HG03460 (cell line): Measurements from ENCODE around the gene OR4M2.
"Not testable (repeated sequence)": the region's sequence is repeated elsewhere in the genome, so short reads cannot be mapped to it uniquely, and the experiment has no call there.

ENCODE experiments used
- ATAC-seq: cut with Tn5 transposase; IDR thresholded peaks from one replicate; pipeline ENCODE4 v1.9.1; 2021; ENCODE audit not compliant: unreplicated experiment

Gene OR4M2, protein sequence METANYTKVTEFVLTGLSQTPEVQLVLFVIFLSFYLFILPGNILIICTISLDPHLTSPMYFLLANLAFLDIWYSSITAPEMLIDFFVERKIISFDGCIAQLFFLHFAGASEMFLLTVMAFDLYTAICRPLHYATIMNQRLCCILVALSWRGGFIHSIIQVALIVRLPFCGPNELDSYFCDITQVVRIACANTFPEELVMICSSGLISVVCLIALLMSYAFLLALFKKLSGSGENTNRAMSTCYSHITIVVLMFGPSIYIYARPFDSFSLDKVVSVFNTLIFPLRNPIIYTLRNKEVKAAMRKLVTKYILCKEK

DNA sequence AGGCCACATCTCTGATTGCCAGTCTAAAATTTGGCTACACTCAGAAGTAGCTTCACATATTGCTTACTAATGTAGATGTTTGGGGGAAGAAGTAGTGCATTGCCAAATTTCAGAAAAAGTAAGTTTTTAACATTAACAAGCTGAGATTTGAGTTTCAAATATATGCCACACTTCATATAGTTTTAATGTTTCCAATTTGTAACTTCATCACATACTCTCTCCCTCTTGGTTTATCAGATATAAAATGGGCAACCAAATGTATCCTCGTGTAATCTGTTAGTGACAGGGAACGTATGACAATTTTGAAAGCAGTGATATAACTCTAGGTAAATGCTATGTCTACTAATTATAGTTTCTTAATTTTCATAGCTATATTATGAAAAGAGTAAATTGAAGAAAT lies at the start of gene OR4M2:
OR4M2 (plus strand) TSS at position 301 of the 400 bp plus-strand sequence; CDS start at position 399, 98 bp downstream.
- ATAC-seq: not testable (repeated sequence)

DNA sequence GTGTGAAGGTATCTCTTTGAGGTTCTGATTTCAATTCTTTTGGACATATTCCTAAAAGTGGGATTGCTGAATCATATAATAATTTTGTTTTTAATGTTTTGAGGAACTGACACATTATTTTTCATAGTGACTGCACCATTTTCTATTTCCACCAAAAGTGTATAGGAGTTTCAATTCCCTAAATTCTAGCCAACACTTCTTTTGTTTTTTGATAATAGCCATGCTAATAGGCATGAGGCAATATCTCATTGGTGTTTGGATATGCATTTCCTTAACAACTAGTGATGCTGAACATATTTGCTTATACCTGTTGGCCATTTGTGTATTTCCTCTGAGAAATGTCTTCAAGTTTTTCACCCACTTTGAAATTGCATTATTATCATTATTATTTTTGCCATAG lies 11.1 kb upstream of the OR4M2 start:
- not testable (repeated sequence) for ATAC-seq

DNA sequence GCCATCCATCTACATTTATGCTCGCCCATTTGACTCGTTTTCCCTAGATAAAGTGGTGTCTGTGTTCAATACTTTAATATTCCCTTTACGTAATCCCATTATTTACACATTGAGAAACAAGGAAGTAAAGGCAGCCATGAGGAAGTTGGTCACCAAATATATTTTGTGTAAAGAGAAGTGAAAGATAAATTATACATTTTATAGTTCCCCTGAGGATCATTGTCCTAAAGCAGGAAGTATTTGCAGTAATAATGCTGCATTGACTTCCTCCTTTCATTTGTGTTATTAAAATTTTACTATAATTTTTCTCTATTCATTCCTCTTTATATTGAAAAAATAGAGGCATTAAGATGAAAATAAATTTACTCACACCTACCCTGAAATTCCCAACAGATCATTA lies 1.1 kb downstream of the OR4M2 start:
- ATAC-seq: not testable (repeated sequence)

DNA sequence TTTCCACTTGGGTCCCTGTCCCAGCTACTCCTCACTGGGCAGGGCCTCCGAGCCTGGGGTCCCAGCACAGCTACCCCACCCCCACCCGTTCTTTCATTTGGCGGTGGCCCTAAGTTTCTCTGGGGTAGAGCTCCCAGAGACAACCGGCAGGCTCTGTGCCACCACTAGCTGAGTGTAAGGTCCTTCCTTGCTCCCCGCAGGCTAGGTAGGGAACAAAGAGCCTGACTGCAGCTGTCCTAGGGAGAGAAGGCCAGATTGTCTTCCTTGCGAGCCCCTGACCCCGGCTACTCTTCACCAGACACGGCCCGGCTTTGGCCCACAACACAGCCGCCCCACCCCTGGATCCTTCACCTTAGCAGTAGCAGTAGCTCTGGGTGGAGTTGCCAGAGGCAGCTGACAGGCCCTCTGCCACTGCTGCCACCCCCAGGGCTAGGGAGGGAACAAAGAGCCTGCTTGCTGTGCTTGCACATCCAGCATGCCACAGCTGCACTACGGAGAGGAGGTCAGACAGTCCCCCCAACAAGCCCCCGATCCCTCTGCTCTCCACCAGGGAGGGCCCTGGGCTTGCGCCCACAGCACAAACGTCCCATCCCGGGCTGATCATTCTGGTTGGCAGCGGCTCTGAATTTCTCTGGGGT lies 18.4 kb downstream of the OR4M2 start:
- ATAC-seq: not testable (repeated sequence)

DNA sequence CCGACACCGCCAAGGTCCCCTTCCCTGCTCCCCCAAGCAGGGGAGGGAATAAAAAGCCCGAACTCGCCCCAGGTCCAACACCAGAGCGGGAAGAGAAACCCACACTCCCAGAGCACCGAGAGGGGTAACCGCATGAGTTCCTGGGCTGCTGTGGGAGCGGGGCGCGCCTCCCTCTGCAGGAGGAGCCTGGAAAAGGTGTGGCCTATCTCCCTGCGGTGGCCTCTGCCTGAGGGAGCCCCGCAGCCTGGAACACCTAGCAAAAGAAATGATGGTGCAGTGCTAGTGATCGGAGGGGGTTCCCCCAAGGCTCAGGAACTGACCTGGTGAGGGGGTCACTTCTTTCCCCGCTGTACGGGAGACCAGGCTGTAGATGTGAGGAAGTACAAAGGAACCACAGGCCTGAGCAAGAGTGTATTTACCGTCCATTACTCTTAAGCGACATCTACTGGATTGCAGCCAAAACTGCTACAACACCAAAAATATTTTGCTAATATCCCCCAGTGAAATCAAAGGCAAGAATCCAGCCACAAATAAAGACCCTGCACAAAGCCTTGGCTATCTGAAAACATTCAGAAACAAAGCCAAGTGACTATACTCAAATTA lies 19.1 kb downstream of the OR4M2 start:
- ATAC-seq: peak; percentile 76

DNA sequence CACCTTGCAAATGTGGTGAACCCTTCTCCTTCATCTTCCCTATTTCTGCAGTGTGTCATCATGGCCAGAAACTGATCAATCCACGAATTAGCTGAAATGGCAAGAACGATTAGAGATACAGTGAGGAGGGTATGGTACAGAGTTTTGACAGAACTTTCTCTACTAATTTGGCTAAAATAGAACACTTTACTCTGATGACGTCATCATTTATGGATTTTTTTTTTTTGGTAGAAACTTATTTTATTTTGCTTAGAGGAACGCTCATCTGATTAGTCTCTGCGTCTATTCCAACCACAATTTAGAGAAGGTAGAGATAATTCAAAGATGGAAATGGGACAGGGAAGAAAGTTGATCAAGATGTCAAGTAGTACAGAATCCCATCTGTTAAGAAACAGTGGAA lies 41.7 kb downstream of the OR4M2 start:
- ATAC-seq: not testable (repeated sequence)
